SU-DHL-6 (cell line): ENCODE data around the gene ATRN.

Experiments used
- CTCF ChIP-seq: fragments of 200-600 bp; sonication (generic); IDR thresholded peaks from one replicate; pipeline ENCODE4 v1.5.1; 2017; ENCODE audit warnings: antibody characterized with exemption, mild to moderate bottlenecking, low read length, moderate library complexity; ENCODE audit not compliant: insufficient read depth, poor library complexity, severe bottlenecking
- EZH2phosphoT487 ChIP-seq: fragments of 200-600 bp; sonication (generic), shearing (Covaris generic); conservative IDR thresholded peaks from 2 replicates; pipeline ENCODE4 v1.6.1; 2018; ENCODE audit warnings: mild to moderate bottlenecking, antibody characterized with exemption, low read length, moderate library complexity, mixed read lengths

DNA sequence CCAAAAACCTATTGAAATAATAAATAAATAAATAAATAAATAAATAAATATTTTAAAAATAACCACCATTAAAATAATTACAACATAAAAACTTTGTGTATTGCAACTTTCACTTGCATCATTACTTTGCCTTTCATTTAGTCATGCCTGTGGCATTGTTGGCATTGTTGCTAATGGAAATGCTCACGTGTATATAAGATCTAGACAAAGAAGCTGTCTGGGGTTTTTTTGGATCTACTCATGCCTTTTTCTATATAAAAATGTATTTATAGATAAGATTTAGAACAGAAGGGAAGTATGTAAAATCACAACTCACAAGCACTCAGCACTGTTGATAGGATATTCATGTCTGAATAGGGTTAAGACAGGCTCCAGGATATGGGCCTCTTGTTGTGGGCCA, 164.5 kb downstream of the ATRN start:
- no peak for TF ChIP-seq CTCF
- TF ChIP-seq EZH2phosphoT487: no peak
